DMS114 treated with DMSO at 0.1 percent for 48 hours (cell line): ENCODE measurements around the gene TRIO.
"Not testable (repeated sequence)": the region's sequence is repeated elsewhere in the genome, so short reads cannot be mapped to it uniquely, and the experiment has no call there.

ENCODE experiments used
- DNase-seq: peaks from one replicate; lab custom pipeline; 2025; ENCODE audit not compliant: unreplicated experiment; lab: John Stamatoyannopoulos, UW

TRIO gene

GRCh38 chr5:14207428-14207827 lies 64.3 kb downstream of the TRIO start:
- not testable (repeated sequence) for DNase-seq

DNA sequence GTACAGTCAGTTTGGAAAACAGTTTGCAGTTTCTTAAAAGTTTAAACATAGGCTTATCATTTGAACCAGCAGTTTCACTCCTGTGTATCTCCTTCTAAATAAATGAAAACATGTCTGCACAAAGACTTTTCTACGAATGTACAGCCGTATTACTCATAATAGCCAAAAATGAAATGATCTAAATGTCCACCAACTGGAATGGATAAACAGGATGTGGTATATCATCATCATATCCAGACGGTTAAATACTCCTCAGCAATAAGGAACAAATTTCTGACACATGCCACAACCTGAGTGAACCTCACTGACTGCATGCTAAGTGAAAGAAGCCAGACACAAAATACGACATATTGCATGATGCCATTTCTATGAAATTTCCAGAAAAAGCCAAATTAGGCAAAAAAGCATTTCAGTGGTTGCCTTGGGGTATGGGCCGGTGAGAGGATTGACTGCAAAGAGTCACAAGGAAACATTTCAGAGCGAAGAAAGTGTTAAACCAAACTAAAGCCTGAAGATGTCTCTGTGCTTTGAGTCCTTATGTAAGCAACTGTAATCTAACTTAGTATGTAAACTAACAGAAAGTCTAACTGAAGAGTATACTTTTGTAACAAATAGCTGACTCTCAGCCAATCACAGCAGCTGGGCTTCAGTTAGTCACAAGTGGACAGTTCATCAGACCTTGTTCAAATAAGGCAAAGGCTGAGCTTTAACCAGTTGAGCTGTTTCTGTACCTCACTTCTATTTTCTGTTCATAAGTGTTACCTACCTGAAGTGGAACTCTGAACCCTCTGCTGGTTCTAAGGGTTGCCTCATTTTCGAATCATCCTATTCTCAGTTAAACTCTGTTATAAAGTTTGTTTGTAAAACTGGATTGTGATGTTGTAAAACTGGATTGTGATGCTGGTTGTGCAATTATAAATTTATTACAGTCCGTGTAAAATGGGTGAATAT lies 65.2 kb downstream of the TRIO start:
- no peak for DNase-seq

GRCh38 chr5:14209222-14209822 lies 66.2 kb downstream of the TRIO start:
- no peak for DNase-seq

GRCh38 chr5:14209836-14210235 lies 66.7 kb downstream of the TRIO start:
- no peak for DNase-seq

- no peak for DNase-seq
These were observed 67.6 kb downstream of the TRIO start for GRCh38 chr5:14210729-14211128.

- no peak for DNase-seq
These were observed 69.0 kb downstream of the TRIO start for GRCh38 chr5:14211818-14212803.

GRCh38 chr5:14212838-14213237 lies 69.7 kb downstream of the TRIO start:
- no peak for DNase-seq

GRCh38 chr5:14213253-14213652 lies 70.1 kb downstream of the TRIO start:
- no peak for DNase-seq

GRCh38 chr5:14213813-14214585 lies 70.9 kb downstream of the TRIO start:
- DNase-seq, result no peak

- DNase-seq, result no peak
These were observed 72.8 kb downstream of the TRIO start for GRCh38 chr5:14215901-14216300.

- no peak for DNase-seq
These were observed 73.2 kb downstream of the TRIO start for GRCh38 chr5:14216372-14216771.

DNA sequence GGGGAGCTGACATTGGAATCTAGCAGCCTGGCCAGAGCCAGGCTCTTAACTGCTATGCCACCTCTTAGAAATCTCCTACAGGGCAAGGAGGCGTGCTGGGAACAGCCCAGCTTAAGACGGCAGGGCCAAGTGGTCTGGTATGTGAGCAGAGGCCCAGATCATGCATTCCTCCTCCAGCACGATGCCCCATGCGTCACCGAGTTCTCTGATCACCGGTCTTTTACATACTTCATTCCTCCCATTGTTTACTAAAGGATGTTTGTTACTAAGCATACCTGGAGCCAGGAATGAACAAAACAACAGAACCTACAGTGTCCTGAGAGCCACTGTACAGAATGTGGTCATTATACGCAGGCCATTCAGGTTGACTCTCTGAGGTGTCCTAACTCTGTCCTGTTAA lies 73.8 kb downstream of the TRIO start:
- no peak for DNase-seq

DNA sequence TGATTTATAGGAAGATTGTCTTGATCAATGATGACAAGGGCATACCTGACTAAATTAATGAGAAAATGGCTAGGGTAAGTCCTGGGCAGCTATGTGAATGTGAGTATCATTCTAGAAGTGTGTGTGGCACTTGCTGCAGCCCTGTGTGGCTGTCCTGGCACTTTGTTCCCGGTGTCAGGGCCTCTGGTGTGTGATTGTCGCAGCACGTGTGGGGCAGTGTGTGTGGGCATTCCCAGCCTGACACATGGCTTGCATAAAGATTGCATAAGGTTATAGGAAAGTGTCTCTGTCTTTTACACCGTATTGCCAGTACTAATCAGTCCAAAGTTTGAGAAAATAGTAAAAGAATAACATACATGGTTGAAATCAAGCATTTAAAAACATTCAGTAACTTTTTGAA lies 74.4 kb downstream of the TRIO start:
- no peak for DNase-seq

- DNase-seq, result no peak
These were observed 74.9 kb downstream of the TRIO start for GRCh38 chr5:14218011-14218410.

DNA sequence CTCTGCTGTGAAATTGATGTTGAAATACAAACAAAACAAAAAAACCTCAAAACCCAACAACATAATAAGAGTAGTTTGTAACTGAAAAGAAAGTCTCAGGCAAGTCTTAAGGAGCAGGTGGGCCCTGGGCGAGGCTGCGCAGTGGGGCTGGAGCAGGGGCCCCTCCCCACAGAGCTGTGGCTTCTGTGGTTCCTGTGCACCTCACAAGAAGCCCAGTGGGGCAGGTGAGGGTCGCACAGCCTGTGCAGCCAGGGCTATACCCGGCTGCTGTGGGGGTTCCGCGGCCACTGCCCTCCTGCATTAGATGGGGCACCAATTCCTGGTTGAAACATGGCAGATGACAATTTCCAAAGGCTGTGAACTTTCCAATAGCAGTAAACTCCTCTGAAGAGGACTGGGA lies 75.3 kb downstream of the TRIO start:
- DNase-seq, result no peak

GRCh38 chr5:14218897-14219573 lies 75.9 kb downstream of the TRIO start:
- no peak for DNase-seq

DNA sequence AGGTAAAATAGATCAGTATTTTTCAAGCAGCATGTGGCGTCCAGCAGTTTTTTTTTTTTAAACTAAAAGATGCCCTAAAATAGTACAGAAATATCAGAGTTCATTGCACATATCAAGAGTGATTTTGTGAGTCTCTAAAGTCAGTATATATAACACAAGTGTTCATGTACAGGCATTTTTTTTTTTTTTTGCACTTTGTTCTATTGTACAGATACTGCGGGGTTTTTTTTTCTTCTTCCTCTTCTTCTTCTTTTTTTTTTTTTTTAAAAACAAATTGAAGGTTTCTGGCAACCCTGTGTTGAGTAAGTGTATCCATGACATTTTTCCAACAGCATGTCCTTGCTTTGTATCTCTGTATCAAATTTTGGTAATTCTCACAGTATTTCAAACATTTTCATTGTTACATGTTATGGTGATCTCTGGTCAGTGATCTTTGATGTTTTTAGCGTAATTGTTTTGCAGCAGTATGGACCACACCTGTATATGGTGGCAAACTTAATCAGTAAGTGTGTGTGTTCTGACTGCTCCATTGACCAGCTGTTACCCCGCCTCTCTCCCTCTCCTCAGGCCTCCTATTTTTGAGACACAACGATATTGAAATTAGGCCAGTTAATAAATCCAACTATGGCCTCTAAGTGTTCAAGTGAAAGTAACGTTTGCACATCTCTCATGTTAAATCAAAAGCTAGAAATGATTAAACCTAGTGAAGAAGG lies 76.8 kb downstream of the TRIO start:
- no peak for DNase-seq

DNA sequence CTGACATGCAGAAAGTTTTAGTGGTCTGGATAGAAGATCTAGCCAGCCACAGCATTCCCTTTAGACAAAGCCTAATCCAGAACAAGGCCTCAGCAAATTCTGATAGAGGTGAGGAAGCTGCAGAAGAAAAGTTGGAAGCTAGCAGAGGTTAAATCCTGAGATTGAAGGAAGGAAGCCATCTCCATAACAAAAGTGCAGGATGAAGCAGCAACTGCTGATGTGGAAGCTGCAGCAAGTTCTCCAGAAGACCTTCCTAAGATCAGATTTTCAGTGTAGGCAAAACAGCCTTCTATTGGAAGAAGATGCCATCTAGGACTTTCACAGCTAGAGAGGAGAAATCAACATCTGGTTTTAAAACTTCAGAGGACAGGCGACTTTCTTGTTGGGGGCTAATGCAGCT lies 77.5 kb downstream of the TRIO start:
- DNase-seq, result no peak

GRCh38 chr5:14221732-14222131 lies 78.6 kb downstream of the TRIO start:
- DNase-seq, result no peak
